Frontal cortex (tissue), 4 donors: ENCODE results near the gene NBAS. TPM values are rescaled to one million over a fixed set of nuclear protein-coding genes. Genes with fewer than 3 reads are reported as not detected.
"Not testable (repeated sequence)": the region's sequence is repeated elsewhere in the genome, so short reads cannot be mapped to it uniquely, and the experiment has no call there.

ENCODE experiments used
- DNase-seq, 2 donors: peaks; one replicate each; pipeline ENCODE4 v3.0.0; 2012; ENCODE audit warnings: low spot score in 2 of 2
- FAIRE-seq: peaks from 2 replicates; lab custom pipeline; 2012; peaks lifted over from hg19 to GRCh38; lab: Jason Lieb, UNC
- total RNA-seq: library from RNA; depleted of rRNA; stranded (reverse); fragments of >200 nt; gene quantifications from one replicate; pipeline ENCODE4 v1.2.3, GENCODE V29; 2014
- donor health status: control.
- donor health status: control.
- donor health status: control.

The NBAS gene
- total RNA-seq, 1 donor from 2014 or later = 173 TPM

DNA sequence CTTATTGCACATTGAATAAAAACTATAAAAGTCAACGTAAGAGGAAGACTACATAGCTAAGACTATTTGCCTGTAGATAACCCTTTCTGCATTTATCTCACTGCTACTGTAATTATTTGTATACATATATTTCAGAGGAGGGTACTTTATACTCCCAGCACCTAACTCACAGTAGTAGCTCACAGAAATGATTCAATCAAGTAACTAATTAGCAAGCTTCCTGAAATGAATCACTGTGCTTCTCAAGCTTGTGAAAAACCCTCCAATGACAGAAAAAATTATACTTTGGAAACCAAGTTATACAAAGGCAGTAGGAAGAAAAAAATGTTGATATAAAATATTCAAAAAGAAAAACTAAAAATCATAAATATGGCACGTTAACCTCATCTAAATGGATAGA is 124.9 kb downstream of the NBAS start:
- no peak for FAIRE-seq
- no peak for DNase-seq

DNA sequence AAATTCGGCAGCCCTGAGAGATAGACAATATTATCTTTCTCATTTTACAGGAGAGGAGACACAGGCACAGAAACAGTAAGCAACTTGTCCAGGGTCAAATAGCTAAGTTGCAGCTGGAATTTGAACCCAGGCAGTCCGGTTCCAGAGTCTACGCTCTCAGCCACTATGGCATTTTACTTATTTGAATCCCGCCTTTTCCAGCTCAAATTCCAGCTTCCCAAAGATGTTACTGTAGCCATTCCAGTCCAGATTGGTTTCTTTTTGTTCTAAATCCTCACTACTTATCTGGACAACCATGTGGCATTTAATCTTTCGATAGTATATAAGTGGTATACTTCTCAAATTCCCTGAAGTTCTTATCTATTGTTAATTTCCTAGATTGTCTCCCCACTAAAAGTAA is 125.7 kb downstream of the NBAS start:
- no peak for DNase-seq
- FAIRE-seq = no peak

DNA sequence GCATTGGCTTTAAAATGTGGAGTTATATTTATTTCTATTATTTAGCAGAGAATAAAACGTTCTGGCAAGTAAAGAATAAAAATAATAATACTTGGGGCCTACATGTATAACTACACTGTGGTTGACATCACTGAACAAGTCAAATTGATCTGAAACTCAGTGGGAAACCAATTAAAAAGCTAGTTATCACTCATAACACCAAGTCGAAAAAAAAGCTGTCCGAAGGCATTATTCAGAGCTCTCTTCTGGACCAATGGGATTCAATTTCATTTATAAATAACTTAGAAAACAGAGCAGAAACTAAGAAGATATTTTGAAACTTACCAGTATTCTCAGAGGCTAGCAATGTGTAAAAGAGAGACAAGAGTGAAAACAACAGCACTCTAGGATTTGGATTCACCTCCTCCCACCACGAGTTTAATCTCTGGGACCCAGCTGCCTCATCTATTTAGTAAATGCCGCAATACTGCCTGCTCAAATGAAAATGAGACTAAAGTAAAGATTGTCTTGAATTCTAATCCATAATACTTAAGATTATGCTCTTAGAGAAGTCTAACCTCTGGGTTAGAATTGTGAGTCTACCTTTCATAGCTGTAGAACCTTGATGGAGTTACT is 128.4 kb downstream of the NBAS start:
- no peak for DNase-seq
- no peak for FAIRE-seq

DNA sequence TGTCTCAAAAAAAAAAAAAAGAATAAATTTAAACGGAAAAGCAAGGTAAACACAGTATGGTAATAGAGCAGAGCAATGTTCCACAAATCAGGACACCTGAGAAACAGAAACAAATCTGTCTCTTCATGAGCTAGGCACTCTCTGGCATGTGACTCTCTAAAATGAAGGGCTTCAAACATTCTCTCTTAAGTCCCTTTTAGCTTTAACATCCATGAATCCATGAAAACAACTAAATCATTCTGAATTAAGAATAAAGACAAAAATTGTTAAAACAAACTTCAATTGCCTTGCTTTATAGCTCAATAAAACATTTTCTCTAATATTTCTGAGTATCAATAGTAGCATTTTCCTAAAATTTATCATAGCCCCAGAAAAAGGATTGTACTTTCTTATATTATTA is 132.1 kb downstream of the NBAS start:
- no peak for FAIRE-seq
- DNase-seq = no peak

DNA sequence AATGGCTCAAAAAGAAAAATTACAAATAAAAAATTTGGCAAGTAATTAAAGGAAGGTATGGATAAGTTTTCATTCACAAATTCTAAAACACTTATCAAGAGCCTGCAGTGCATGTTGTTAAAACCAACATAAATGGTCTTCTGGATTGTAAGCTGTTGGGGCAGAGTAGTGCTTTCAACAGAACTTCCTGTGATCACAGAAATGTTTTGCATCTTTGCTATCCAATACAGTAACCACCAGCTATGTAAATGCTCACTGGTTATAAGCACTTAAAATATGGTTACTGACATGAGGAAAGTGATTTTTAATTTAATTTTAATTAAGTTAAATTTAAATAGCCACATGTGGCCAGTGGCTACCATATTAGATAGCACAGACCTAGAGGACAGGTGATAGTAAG is 133.1 kb downstream of the NBAS start:
- DNase-seq (no peak), FAIRE-seq (no peak)

DNA sequence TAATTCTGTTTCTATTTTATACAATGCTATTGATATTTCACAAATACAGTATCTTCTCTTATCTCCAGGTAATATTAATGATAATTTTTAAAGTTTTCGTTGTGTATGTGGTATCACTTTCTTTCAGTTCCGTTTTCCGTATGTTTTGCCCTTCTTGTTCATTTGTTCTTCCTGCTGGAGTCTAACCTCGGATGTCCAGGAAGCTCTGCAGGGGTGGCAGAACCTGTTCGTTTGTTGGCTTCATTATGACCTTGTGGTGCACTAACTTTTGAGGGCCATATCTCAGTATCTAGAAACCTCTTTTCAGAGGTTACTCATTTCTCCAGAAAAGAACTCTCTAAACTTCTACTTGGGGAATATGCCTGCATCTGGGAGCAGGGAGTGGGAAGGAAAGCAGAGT is 134.5 kb downstream of the NBAS start:
- FAIRE-seq (no peak), DNase-seq (no peak)

DNA sequence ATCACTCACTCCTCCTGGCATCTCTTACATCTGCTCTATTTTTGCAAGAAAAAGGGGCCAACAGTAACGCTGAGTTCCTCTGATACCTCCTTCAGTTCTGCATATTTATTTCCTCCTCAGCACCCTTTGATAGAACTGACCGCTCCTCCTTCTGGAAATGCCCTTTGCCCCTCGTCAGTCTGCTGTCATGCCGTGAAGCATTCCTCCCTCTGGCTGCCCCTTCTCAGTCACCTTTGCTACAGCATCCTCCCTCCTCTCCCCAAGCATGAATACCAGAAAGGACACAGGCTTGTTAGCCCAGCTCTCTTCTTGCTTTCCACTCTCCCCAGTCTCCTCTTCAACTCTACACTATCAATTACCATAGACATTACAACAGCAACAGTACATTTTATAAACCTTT is 135.4 kb downstream of the NBAS start:
- FAIRE-seq = no peak
- DNase-seq = no peak

DNA sequence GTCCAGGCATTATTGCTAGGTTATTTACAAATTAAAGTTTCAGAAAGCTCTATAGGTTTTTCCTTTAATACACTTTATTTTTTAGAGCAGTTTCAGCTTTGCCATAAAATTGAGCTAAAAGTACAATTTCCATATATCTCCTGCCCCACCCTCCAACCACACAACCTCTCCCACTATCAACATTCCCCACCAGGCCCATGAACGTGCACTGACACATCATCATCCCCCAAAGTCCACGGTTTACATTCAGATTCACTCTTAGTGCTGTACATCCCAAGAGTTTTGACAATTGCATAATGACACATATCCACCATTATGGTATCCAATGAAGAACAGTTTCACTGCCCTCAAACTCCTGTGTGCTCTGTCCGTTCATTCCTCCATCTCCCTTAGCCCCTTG is 139.4 kb downstream of the NBAS start:
- FAIRE-seq (no peak), DNase-seq (no peak)

DNA sequence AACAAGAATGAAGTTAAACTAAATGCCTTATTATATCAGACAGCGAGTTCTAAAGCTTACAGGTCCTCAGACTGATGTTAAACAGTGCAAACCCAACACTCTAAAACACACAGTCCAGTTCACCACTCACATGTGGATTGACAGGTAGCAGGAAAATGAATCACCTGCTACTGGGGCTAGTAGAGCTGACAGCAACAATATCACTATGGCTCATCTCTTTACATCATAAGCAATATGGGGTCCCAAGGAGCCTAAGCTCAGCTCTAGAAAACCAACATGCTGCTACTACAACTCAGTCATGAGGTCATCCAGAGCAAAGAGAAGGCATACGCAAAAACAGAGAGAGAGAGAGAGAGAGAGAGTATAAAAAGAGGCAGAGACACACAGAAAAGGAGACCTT is 145.4 kb downstream of the NBAS start:
- no peak for FAIRE-seq
- DNase-seq = no peak

DNA sequence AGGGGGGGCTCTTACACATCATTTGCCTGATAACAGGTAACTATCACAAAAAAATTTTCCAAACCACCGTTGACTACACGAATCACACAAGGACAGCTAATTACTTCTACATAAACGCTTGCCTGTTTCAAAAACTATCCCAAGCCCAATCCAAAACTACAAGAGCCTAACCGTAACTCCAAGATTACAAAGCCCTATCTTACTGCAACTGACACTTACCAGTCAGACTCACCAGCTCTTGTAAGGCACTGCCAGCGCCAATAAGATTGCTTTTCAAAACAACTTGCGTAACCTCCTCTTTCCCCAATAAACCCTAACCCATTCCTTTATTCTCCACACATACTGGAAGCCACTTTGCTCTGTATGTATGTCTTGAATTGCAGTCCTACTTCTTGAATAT is 148.4 kb downstream of the NBAS start:
- FAIRE-seq = no peak
- DNase-seq = no peak

DNA sequence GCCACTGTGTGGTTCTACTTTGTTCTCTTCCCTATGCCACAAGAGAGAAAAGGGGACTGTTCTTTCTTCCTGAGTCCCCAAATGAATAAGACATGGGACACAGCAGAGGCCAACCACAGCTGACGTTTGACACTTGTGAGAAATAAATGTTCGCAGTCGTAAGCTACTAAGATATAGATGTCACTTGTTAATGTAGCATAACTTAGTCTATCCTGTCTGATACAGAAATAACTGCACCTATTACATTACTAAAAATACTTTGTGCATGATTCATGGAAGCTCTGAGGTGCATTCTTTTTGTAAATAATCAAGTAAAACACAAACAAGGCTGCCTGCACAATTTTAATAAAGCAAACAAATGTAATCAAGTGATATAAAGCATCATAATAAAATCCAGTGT is 148.8 kb downstream of the NBAS start:
- DNase-seq (no peak), FAIRE-seq (no peak)

DNA sequence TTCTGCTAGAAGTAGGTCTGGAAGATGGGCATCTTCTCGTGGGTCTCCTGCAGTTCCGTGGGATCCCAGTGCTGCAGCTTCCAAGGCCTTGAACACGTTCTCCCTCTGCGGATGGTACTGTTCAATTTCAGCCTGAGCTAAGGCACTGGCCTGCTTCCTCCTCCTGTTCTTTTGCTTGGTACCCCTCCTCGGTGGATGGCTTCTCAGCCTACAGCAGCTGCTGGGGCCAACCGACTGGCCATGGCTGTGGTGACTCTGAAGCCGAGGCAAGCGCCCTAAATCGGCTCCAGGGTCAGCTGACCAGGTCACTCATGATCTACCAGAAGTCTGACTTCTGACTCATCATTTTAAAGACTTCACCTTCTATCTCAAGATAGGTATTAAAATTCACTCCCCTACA is 150.2 kb downstream of the NBAS start:
- DNase-seq = no peak
- FAIRE-seq = no peak

DNA sequence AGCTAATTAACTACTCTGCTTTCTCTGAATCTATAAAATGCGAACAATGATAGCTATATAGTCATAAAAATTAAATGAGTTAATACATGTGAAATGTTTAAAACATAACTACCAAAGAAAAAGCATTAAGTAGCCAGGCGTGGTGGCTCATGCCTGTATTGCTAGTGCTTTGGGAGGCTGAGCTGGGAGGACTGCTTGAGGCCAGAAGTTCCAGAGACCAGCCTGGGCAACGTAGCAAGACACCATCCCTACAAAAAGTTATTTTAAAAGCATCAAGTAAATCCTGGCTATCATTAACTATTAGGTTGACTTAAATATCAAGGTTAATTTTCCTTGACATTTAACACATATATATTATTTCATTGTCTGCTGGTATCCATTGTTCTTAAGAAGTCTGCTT is 152.4 kb downstream of the NBAS start:
- FAIRE-seq (no peak), DNase-seq (no peak)

DNA sequence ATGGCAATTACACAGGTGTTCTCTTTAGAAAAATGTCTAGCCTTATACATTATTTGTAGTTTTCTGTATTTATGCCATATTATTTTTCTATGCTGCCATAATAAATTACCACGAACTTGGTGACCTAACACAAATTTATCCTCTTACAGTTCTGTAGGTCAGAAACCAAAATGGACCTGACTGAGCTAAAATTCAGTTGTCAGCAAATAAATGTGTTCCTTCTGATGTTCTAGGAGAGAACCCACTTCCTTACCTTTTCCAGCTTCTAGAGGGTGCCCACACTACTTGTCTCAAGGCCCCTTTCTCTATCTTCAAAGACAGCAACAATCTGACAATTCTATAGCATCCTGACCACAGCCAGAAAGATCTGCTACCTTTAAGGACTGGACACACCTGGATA is 153.5 kb downstream of the NBAS start:
- DNase-seq (no peak), FAIRE-seq (no peak)

DNA sequence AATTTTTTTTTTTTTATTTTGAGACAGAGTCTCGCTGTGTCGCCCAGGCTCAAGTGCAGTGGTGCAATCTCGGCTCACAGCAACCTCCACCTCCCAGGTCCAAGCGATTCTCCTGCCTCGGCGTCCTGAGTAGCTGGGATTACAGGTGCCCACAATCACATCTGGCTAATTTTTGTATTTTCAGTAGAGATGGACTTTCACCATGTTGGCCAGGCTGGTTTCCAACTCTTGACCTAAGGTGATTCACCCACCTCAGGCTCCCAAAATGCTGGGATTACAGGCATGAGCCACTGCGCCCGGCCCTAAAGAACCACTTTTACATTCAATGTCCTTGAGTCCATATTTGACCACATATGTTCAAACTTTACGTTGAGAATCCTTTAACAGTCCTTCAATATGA is 156.6 kb downstream of the NBAS start:
- not testable (repeated sequence) for FAIRE-seq, DNase-seq

DNA sequence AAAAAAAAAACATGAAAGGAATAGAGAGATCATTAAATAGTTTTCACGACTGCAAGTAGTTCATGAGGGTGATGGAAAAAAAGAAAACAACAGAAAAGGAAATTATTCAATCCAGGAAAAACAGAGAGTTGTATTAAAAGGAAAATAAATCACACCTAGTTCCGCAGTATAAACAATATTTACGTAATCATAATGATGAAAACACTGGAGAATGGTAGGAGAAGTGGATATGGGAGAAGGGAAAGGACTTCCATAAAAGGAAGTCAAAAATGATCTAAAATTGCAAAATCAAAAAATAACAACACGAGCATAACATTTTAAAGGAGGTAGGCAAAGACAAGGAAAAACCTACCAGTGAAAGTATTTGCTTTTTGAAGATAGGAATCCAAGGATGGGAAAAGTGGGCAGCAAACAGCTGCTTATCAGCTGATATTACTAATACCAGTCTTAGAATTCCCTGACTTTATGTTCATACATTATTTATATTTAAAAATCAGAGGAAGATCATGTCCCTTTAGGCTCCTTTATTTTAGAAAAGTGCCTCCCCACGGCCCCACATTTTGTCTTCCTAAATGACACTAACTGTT is 160.8 kb downstream of the NBAS start:
- no peak for FAIRE-seq
- no peak for DNase-seq

DNA sequence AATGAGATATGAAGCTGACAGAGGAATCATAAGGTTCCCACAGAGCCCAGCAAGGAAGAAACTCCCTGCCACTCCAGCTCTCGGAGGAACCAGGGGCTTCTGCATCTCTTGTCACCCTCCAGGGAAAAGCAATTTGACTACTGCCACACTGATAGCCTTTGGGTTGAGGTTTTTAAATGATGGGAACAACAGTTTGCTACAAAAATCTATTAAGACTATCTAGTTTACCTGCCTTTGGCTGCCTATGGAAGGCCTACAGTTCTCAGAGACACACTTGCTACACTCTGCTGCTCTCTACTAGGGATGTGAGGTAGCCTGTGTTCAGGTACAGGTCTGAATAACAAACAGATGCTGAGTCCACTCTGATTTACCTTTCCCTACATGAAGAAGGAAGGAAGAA is 161.9 kb downstream of the NBAS start:
- DNase-seq (no peak), FAIRE-seq (no peak)

DNA sequence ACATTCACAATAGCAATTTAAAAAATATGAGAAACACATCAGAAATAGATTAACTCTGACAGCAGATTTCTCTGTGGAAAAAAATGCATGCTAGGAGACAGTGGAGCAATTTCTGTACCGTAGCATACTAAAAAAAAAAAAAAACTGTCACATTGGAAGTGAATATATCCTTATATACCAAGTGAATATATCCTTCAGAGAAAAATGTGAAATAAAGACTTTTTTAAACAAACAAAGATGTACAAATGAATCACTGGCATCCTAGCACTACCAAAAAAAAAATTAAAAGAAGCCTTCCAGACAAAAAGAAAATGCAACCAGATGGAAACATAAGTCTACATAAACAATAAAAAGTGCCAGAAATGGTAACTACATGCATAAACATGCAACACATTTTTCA is 169.4 kb downstream of the NBAS start:
- FAIRE-seq (no peak), DNase-seq (no peak)

DNA sequence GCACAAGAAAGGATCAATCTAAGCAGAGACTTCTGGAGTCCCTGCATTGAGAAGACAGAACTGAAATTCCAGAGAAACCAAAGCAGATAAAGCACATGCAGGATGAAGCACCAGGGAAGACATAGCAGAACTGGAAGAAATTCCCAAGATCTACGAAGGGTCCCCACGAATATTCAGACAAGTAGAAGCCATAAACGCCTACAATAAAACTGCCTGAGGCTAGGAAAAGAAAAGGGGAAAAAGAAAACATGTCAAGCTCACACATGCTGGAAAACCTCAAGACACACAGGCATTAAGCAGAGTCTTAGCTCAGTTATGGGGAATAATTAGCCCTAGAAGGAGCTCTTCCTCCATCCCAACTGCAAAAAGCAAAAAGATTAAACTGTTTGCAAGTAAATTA is 171.2 kb downstream of the NBAS start:
- no peak for FAIRE-seq

DNA sequence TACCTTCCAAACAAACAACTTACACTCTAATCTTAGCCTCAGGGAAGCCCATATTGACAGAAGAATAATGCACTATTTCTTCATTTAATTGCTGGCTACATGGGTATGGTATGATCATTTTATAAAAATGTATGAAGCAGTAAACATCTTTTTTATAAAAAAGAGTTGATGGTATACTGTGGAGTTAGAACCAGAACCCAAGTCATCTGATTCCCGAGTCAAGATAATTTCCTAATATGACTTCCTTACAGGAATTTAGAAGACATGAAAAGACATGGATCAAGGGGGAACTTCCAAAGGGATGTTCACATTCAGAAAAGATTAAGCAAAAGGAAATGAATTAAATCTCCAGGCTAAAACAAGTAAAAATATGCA is 171.8 kb downstream of the NBAS start:
- FAIRE-seq = no peak
- DNase-seq = no peak

More for the DNA sequence above, 171.2 kb downstream of the NBAS start:
- DNase-seq = no peak

DNA sequence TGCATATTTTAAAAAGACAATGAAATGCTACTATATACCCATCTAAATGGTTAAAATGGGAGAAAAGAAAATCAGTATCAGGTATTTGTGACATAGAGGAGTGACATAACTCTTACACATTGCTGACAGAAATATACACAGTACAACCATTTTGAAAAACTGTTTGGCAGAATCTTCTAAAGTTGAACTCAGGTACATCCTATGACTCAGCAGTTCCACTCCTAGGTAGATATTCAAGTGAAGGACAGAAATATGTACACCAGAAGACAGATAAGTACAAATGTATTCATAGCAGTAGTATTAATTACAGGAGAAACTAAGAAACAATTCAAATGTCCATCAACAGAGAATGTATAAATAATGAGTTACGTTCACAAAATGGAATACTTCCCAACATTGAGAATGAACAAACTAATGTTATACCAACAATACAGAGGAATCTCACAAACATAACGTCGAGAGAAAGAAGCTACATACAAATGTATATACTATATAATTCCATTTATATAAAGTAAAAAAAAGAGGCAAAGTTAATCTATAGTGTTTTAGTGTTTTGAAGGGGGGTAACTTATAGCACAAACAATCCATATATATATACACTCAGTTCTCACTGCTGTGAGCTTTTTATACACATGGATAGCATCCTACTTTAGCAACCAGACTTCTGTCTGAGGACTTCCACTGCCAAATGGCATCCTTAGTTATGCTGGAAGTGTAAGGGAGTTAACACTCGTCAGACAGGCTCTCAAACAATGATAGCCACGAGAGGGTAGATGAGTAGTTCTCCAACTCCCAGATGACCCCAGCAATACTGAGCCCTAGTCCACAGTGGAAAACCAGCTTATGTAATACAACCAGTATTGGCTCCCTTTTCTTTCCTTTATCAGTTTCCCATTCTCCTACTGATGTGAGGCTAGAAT is 172.5 kb downstream of the NBAS start:
- no peak for DNase-seq
- no peak for FAIRE-seq
